ENCODE measurements around the gene SLC8A3.

- no peak for TF ChIP-seq POLR2AphosphoS5 (IDR thresholded peaks at IDR 0.05)
- no peak for TF ChIP-seq CTCF (IDR thresholded peaks at IDR 0.05)
- TF ChIP-seq POLR2A (IDR thresholded peaks at IDR 0.05; ENCODE audit: low read depth): no peak
These were observed 4.6 kb upstream of the SLC8A3 start for GRCh38 chr14:70193396-70193795.
